Hepatocyte (in vitro differentiated cells): ENCODE data around the gene EPHB2. TPM values are rescaled to one million over a fixed set of nuclear protein-coding genes. Genes with fewer than 3 reads are reported as not detected.

Experiments
- DNase-seq: peaks from one replicate; pipeline ENCODE4 v3.0.0-alpha.2; 2016; ENCODE audit warnings: low spot score
- H2AFZ ChIP-seq: fragments of 200-600 bp; sonication (generic); 2 replicates; pipeline ENCODE4 v1.6.0; 2016; ENCODE audit warnings: antibody characterized with exemption, mild to moderate bottlenecking
- H3K27ac ChIP-seq: fragments of 200-600 bp; sonication (generic); 2 replicates; pipeline ENCODE4 v1.5.1; 2016; ENCODE audit warnings: mild to moderate bottlenecking
- H3K27me3 ChIP-seq: fragments of 200-600 bp; sonication (generic); 2 replicates; pipeline ENCODE4 v1.6.1; 2016
- H3K36me3 ChIP-seq: fragments of 200-600 bp; sonication (generic); replicated peaks from 2 replicates; pipeline ENCODE4 v1.5.1; 2016; ENCODE audit warnings: low read depth; ENCODE audit not compliant: insufficient read depth
- H3K4me1 ChIP-seq: fragments of 200-600 bp; sonication (generic); 2 replicates; pipeline ENCODE4 v1.5.1; 2016; ENCODE audit warnings: mild to moderate bottlenecking, moderate library complexity; ENCODE audit not compliant: insufficient read depth
- H3K4me2 ChIP-seq: fragments of 200-600 bp; sonication (generic); 2 replicates; pipeline ENCODE4 v1.6.0; 2016
- H3K4me3 ChIP-seq: fragments of 200-600 bp; sonication (generic); 2 replicates; pipeline ENCODE4 v1.5.1; 2016; ENCODE audit warnings: mild to moderate bottlenecking
- H3K79me2 ChIP-seq: fragments of 200-600 bp; sonication (generic); 2 replicates; pipeline ENCODE4 v1.6.0; 2017; ENCODE audit warnings: mild to moderate bottlenecking
- H3K9me2 ChIP-seq: fragments of 200-600 bp; sonication (generic); replicated peaks from 2 replicates; pipeline ENCODE4 v1.6.0; 2017; ENCODE audit warnings: mild to moderate bottlenecking; ENCODE audit not compliant: insufficient read depth
- H3K9me3 ChIP-seq: fragments of 200-600 bp; sonication (generic); 2 replicates; pipeline ENCODE4 v1.5.1; 2016; ENCODE audit warnings: low read depth, mild to moderate bottlenecking
- H4K20me1 ChIP-seq: fragments of 200-600 bp; sonication (generic); 2 replicates; pipeline ENCODE4 v1.6.0; 2016; ENCODE audit warnings: mild to moderate bottlenecking; ENCODE audit not compliant: insufficient read depth, poor library complexity, severe bottlenecking
- EZH2 ChIP-seq: fragments of 200-600 bp; sonication (generic); IDR thresholded peaks from 2 replicates; pipeline ENCODE4 v1.6.1; 2016; ENCODE audit warnings: antibody characterized with exemption, mild to moderate bottlenecking, borderline replicate concordance
- EZH2phosphoT487 ChIP-seq: fragments of 200-600 bp; sonication (generic); IDR thresholded peaks from one replicate; pipeline ENCODE4 v1.6.1; 2018; ENCODE audit warnings: antibody characterized with exemption, mild to moderate bottlenecking, low read depth, moderate library complexity; ENCODE audit not compliant: unreplicated experiment, severe bottlenecking
- WGBS: methylation state at CpG from one replicate; pipeline ENCODE4 v1.1.6; 2016; ENCODE audit warnings: low lambda C conversion rate; ENCODE audit errors: missing lambda C conversion rate; 5-methylcytosine and 5-hydroxymethylcytosine counted together
- polyA plus RNA-seq: library from polyadenylated mRNA; unstranded; fragments of >200 nt; fragmentation: Nextera tagmentation; extraction: Ambion mirVana; gene quantifications from 2 replicates; pipeline ENCODE4 v1.2.1, GENCODE V29; 2016
- total RNA-seq: library from RNA; depleted of rRNA; stranded (reverse); fragments of >200 nt; gene quantifications from 2 replicates; pipeline ENCODE4 v1.2.3, GENCODE V29; 2014
- TF ChIP-seq, protein P1 (sequence below): fragments of 200-600 bp; sonication (generic); IDR thresholded peaks from 2 replicates; pipeline ENCODE4 v1.5.1; 2016; ENCODE audit warnings: antibody characterized with exemption, mild to moderate bottlenecking; ENCODE audit not compliant: poor library complexity

EPHB2 gene
- total and polyA plus RNA-seq, 2 experiments from 2014 or later, result 17.2 to 18.3 TPM

DNA sequence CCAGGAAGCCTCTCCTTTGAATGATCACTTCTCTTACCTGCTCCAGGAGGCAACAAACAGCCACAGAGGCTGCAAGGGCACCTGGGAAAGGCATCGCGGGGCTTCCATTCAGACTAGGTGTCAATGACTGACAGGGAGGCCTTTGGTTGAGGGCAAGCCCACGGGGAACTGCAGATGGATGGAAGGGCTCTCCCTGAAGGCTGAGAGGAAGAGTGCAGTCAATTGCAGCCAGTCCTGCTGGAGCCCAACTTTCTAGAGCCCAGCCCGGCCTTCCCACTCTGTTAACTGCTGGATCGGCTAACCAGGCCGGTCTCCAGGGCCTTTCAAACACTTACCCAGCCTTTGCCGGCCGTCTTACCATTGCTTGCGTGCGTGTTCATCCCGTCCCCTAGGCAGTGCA is 172.8 kb downstream of the EPHB2 start:
- no peaks in the 10 kb centered on the region for H3K79me2 ChIP-seq
- no peak overlapping the region for H3K27ac ChIP-seq
- no peak overlapping the region for H2AFZ ChIP-seq
- H3K27me3 ChIP-seq, result no peaks in the 10 kb centered on the region
- no peak overlapping the region for H3K4me2 ChIP-seq
- no peak for DNase-seq
- H3K9me2 ChIP-seq, result no peaks in the 10 kb centered on the region
- H3K4me3 ChIP-seq, result no peak overlapping the region
- H3K9me3 ChIP-seq, result no peaks in the 10 kb centered on the region
- no peaks in the 10 kb centered on the region for H4K20me1 ChIP-seq
- H3K36me3 ChIP-seq, result no peaks in the 10 kb centered on the region
- TF ChIP-seq, protein P1, sequence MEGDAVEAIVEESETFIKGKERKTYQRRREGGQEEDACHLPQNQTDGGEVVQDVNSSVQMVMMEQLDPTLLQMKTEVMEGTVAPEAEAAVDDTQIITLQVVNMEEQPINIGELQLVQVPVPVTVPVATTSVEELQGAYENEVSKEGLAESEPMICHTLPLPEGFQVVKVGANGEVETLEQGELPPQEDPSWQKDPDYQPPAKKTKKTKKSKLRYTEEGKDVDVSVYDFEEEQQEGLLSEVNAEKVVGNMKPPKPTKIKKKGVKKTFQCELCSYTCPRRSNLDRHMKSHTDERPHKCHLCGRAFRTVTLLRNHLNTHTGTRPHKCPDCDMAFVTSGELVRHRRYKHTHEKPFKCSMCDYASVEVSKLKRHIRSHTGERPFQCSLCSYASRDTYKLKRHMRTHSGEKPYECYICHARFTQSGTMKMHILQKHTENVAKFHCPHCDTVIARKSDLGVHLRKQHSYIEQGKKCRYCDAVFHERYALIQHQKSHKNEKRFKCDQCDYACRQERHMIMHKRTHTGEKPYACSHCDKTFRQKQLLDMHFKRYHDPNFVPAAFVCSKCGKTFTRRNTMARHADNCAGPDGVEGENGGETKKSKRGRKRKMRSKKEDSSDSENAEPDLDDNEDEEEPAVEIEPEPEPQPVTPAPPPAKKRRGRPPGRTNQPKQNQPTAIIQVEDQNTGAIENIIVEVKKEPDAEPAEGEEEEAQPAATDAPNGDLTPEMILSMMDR, result no peak
- TF ChIP-seq EZH2, result no peak
- TF ChIP-seq EZH2phosphoT487, result no peak
- no peaks in the 10 kb centered on the region for H3K4me1 ChIP-seq
- WGBS, result 80% methylated on average over 11 of the region's 11 CpGs

DNA sequence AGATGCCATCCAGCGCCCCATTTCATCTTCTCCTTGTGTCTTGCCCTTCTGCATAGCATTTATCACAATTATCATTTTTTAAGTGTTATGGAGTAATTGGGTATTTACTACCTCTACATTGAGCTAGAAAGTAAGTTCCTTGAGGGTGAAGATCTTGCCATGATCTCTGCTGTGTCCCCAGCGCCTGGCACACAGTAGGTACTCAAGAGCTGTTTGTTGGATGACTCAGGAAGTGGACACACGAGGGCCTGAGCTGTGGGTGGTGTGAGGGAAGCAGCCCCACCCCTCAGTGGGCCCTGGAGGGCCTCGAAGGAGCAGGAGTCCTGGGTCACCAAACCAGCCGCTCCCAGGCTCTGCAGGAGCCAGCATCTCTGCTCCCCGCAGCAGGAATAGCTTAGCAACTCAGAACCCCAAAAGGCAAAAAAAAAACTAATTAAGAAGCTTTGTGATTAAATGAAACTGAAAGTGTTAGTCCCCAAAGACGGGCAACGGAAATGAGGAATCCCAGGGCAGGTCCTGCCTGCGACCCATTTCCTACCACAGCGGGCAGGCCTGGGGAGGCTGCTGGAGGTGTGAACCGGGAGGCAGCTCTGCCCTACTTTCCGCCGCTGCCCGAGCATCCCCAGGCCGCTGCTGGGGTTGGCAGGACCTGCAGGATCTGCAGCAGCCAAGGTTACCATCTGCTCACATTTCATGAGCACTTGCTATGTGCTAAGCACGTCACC is 174.3 kb downstream of the EPHB2 start:
- no peak overlapping the region for H2AFZ ChIP-seq
- WGBS, result 90% methylated on average over 16 of the region's 16 CpGs
- H3K9me3 ChIP-seq, result no peaks in the 10 kb centered on the region
- no peak overlapping the region for H3K4me3 ChIP-seq
- no peaks in the 10 kb centered on the region for H3K79me2 ChIP-seq
- no peak overlapping the region for H3K4me2 ChIP-seq
- no peaks in the 10 kb centered on the region for H3K9me2 ChIP-seq
- DNase-seq, result no peak
- TF ChIP-seq, protein P1, result no peak
- TF ChIP-seq EZH2 (no peak), EZH2phosphoT487 (no peak)
- H3K27me3 ChIP-seq, result no peaks in the 10 kb centered on the region
- no peaks in the 10 kb centered on the region for H3K36me3 ChIP-seq
- no peak overlapping the region for H3K27ac ChIP-seq
- H3K4me1 ChIP-seq, result no peaks in the 10 kb centered on the region
- no peaks in the 10 kb centered on the region for H4K20me1 ChIP-seq

DNA sequence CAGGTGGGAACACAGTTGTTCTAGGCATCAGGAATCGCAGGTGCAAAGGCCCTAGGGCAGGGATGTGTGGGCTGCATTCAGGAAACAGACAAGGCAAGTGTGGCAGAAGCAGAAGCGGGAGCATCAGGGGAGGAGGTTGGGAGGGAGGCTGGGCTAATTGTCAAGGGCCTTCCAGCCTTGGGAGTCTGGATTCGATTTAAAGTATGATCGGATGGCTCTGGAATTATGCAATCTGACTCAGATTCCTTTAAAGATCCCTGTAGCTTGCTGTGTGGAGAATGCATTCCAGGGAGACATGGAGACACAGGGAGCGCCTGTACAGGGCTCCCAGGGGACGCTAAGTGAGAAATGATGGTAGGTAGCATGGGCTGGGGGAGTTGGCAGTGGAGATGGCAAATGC is 175.6 kb downstream of the EPHB2 start:
- TF ChIP-seq, protein P1, result no peak
- TF ChIP-seq EZH2phosphoT487 (no peak), EZH2 (no peak)
- Histone ChIP-seq H3K36me3 (no peaks in the 10 kb centered on the region), H3K79me2 (no peaks in the 10 kb centered on the region)

More for the DNA sequence above, 175.6 kb downstream of the EPHB2 start:
- Histone ChIP-seq H3K4me2 (no peak overlapping the region), H3K27me3 (no peaks in the 10 kb centered on the region), H3K27ac (no peak overlapping the region), H3K9me2 (no peaks in the 10 kb centered on the region), H4K20me1 (no peaks in the 10 kb centered on the region), H2AFZ (no peak overlapping the region), H3K4me1 (no peaks in the 10 kb centered on the region), H3K4me3 (no peak overlapping the region), H3K9me3 (no peaks in the 10 kb centered on the region)
- no peak for DNase-seq
- WGBS, result 68% methylated on average over 6 of the region's 6 CpGs
